Measurements from ENCODE around the gene EIF4G3. TPM values are rescaled to one million over a fixed set of nuclear protein-coding genes. Genes with fewer than 3 reads are reported as not detected.

EIF4G3 gene
- total RNA-seq, 4 donors from 2014 or later: 28.3 to 55.5 (median 35.5) TPM

DNA sequence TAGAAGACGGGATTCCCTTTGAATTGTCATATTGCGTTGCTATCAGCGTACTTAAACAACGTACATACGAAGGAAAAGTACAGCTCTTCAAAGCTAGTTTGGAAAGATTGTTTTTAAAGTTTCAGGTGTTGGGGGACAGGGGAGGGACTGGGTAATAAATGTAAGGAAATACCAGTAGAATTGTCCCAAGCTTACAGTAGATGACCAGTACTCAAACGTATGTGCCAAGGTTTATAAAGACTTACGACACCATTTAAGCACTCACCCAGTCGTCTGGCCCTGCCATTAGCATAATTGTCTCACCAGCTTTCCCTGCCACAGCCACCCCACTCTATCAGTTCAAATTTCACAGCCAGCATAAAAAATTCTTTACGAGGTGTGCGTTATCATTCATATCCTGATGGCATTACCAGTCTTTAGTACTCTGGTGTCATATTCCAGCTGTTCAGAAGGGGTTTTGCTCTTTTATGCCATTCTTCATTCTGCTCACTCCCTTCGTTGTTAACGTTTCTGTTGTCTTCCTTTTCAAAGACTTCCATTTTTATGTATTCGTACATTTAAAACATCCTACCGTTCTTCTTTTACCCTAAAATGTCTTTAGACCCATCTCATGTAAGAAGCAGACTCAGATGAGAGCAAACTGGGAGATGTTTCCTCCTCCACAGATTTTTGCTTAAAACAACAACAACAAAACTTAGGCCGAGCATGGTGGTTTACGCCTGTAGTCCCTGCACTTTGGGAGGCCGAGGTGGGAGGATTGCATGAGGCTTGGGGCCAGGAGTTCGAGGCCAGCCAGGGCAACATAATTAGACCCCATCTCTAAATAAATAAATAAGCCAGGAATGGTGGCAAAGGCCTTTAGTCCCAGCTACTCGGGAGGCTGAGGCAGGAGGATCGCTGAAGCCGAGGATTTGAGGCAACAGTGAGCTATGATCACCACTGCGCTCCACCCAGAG is 388.6 kb downstream of the EIF4G3 start:
- H3K27me3 ChIP-seq: no peaks in the 10 kb centered on the region
- intact Hi-C loops (cut with DNase I): no loop called here
- WGBS, 2 donors: 44 to 45% methylated on average over 22 of the region's 22 CpGs

DNA sequence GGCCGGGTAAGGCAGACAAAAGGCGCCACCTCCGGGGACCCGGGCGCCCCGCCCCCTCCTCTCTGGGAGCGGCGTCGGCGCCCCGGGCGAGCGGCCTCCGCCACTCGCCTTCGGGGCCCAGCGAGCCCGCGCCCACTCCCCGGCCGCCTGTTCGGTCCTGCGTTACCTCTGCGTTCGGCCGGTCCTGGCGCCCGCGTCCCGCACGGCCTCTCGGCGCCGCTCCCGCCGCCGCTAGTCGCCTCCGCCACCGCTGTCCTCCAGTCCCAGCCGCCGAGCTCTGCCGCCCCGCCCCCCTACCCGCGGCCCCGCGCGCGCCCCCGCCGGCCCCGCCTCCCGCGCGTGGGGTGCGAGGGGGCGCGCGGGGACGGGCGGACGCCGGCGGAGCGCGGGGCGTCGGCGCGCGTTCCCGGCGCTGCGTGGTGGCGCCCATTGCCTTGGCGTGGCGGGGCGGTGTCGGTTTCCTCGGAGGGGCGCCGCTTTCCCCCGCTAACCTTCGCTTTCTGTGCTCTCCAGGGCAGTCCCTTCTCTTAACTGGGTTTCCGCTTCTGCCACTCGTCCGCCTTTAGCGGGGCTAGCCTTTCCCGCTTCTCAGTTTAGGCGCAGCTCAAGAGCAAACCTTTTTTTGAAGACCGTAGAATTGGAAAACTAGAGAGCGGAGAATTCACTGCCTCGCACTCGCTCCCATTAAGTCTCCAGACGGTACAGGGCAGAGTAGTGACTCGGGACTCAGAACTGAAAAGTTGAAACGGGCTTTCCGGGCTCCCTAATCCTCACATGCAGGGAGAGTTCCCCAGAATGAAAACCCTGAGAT is 389.5 kb downstream of the EIF4G3 start, which contains the start of gene HP1BP3:
TSS of gene HP1BP3 (minus strand) at position 279 of the 811 bp plus-strand sequence. CDS start 6,867 bp downstream, outside the sequence.
- intact Hi-C loops (cut with DNase I): no loop called here
- H3K4me1 ChIP-seq: peaks cover 3 to 43% (median 18%) of the 10 kb centered on the region in 3 donors
- 0 to 14% methylated on average over 1 to 3 of the region's 99 CpGs for WGBS, 2 donors
- TF ChIP-seq, protein P1, sequence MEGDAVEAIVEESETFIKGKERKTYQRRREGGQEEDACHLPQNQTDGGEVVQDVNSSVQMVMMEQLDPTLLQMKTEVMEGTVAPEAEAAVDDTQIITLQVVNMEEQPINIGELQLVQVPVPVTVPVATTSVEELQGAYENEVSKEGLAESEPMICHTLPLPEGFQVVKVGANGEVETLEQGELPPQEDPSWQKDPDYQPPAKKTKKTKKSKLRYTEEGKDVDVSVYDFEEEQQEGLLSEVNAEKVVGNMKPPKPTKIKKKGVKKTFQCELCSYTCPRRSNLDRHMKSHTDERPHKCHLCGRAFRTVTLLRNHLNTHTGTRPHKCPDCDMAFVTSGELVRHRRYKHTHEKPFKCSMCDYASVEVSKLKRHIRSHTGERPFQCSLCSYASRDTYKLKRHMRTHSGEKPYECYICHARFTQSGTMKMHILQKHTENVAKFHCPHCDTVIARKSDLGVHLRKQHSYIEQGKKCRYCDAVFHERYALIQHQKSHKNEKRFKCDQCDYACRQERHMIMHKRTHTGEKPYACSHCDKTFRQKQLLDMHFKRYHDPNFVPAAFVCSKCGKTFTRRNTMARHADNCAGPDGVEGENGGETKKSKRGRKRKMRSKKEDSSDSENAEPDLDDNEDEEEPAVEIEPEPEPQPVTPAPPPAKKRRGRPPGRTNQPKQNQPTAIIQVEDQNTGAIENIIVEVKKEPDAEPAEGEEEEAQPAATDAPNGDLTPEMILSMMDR (IDR thresholded peaks at IDR 0.05): peak in 1 of 6 experiments; percentile 5
- peak in 2 of 4 donors; percentile 48 to 73 for TF ChIP-seq POLR2A (IDR thresholded peaks at IDR 0.05)
- H3K27ac ChIP-seq: peak within 1 kb of the TSS; percentile 94 to 100 (median 98)
- no peaks in the 10 kb centered on the region for H3K9me3 ChIP-seq
- H3K36me3 ChIP-seq: no peaks in the 10 kb centered on the region
- peak within 1 kb of the TSS; percentile 75 to 99 (median 94) for H3K4me3 ChIP-seq
- H3K27me3 ChIP-seq: no peaks in the 10 kb centered on the region
- peak; percentile 26 for DNase-seq

More for the DNA sequence above, 388.6 kb downstream of the EIF4G3 start:
- Histone ChIP-seq H3K36me3 (no peaks in the 10 kb centered on the region), H3K9me3 (no peaks in the 10 kb centered on the region), H3K4me1 (peaks cover 3 to 36% (median 14%) of the 10 kb centered on the region in 3 donors), H3K27ac (peak overlapping the region; percentile 94 to 100 (median 98)), H3K4me3 (peak overlapping the region; percentile 75 to 99 (median 94))
- no peak for DNase-seq
- no peak for TF ChIP-seq POLR2A (IDR thresholded peaks at IDR 0.05)
- TF ChIP-seq, protein P1 (IDR thresholded peaks at IDR 0.05): no peak

GRCh38 chr1:20786253-20787028 is 390.3 kb downstream of the EIF4G3 start:
- H3K36me3 ChIP-seq: no peaks in the 10 kb centered on the region
- TF ChIP-seq, protein P1 (IDR thresholded peaks at IDR 0.05): peak in 2 of 6 experiments; percentile 4 to 6
- peak in 2 of 4 donors; percentile 53 to 80 for TF ChIP-seq POLR2A (IDR thresholded peaks at IDR 0.05)
- peak; percentile 62 for DNase-seq
- peak overlapping the region; percentile 75 to 99 (median 94) for H3K4me3 ChIP-seq
- 0% methylated on average over 14 to 30 of the region's 102 CpGs for WGBS, 2 donors
- H3K27ac ChIP-seq: peak overlapping the region; percentile 94 to 100 (median 98)
- peaks cover 3 to 50% (median 22%) of the 10 kb centered on the region in 3 donors for H3K4me1 ChIP-seq
- H3K9me3 ChIP-seq: no peaks in the 10 kb centered on the region
- intact Hi-C loops (cut with DNase I): no loop called here
- H3K27me3 ChIP-seq: no peaks in the 10 kb centered on the region

GRCh38 chr1:20785907-20786252 is 390.8 kb downstream of the EIF4G3 start:
- no peak for DNase-seq
- TF ChIP-seq, protein P1 (IDR thresholded peaks at IDR 0.05): no peak
- TF ChIP-seq POLR2A (IDR thresholded peaks at IDR 0.05): no peak
- Histone ChIP-seq H3K4me3 (peak overlapping the region; percentile 75 to 99 (median 94)), H3K36me3 (no peaks in the 10 kb centered on the region), H3K9me3 (no peaks in the 10 kb centered on the region), H3K4me1 (peaks cover 3 to 56% (median 27%) of the 10 kb centered on the region in 3 donors), H3K27me3 (no peaks in the 10 kb centered on the region), H3K27ac (peak overlapping the region; percentile 94 to 100 (median 98))
- intact Hi-C loops (cut with DNase I): no loop called here
- 1 to 2% methylated on average over 11 to 13 of the region's 16 CpGs for WGBS, 2 donors

All from esophagus squamous epithelium (tissue), 5 donors.